NCI-H2196 (cell line): ENCODE results near the gene PDE4D.

Experiments
- DNase-seq: peaks from one replicate; lab custom pipeline; 2025; ENCODE audit not compliant: unreplicated experiment; lab: John Stamatoyannopoulos, UW

Gene PDE4D

GRCh38 chr5:58926541-58926935 lies 967.0 kb downstream of the PDE4D start:
- DNase-seq, result no peak

GRCh38 chr5:58925627-58926540 lies 967.6 kb downstream of the PDE4D start:
- peak; percentile 12 for DNase-seq

- no peak for DNase-seq
These were observed 969.2 kb downstream of the PDE4D start for GRCh38 chr5:58924306-58924705.

- no peak for DNase-seq
These were observed 970.2 kb downstream of the PDE4D start for GRCh38 chr5:58923355-58923754.

GRCh38 chr5:58922461-58923171 lies 970.9 kb downstream of the PDE4D start:
- peak; percentile 22 for DNase-seq

- no peak for DNase-seq
These were observed 972.4 kb downstream of the PDE4D start for GRCh38 chr5:58921159-58921558.

GRCh38 chr5:58919833-58920232 lies 973.7 kb downstream of the PDE4D start:
- DNase-seq, result no peak
